NCI-H1417 (cell line): ENCODE results near the gene CORIN.
"Not testable (repeated sequence)": the region's sequence is repeated elsewhere in the genome, so short reads cannot be mapped to it uniquely, and the experiment has no call there.

Experiments
- DNase-seq, 3 experiments: peaks; one replicate each; lab custom pipeline; 2025; lab: John Stamatoyannopoulos, UW

Gene CORIN

DNA sequence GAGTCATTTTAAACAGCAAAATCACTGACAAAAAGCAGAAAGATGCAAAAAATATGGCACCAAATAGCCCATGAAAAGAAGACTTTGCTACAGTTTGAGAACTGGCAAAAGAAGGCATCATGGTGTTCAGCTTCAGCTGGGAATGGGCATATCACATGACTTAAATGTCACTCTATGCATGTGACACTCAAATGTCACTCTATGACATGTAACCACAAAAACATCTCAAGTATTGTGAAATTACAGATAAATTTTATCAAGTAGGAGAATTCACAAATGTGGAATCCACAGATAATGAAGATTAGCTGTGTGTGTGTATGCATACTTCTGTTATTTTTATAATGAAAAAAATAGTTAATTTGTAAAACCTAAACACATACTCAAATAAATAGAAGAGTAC lies 270.9 kb downstream of the CORIN start:
- no peak for DNase-seq

- no peak for DNase-seq
These were observed 271.3 kb downstream of the CORIN start for GRCh38 chr4:47566566-47566965.

DNA sequence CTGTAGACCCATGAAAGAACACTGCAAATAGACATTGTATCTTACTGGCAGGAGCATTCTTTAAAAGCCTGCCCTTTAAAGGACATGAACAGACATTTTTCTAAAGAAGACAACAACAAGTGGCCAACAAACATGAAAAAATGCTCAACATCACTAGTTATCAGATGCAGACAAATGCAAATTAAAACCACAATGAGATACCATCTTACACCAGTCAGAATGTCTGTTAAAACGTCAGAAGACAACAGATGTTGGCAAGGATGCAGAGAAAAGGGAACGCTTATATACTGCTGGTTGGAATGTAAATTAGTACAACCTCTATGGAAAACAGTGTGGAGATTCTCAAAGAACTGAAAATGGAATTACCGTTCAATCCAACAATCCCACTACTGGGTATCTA lies 275.6 kb downstream of the CORIN start:
- DNase-seq, result no peak

- DNase-seq, result no peak
These were observed 276.5 kb downstream of the CORIN start for GRCh38 chr4:47561331-47561730.

GRCh38 chr4:47560682-47561081 lies 277.2 kb downstream of the CORIN start:
- no peak for DNase-seq

GRCh38 chr4:47557255-47557654 lies 280.6 kb downstream of the CORIN start:
- DNase-seq, result no peak

DNA sequence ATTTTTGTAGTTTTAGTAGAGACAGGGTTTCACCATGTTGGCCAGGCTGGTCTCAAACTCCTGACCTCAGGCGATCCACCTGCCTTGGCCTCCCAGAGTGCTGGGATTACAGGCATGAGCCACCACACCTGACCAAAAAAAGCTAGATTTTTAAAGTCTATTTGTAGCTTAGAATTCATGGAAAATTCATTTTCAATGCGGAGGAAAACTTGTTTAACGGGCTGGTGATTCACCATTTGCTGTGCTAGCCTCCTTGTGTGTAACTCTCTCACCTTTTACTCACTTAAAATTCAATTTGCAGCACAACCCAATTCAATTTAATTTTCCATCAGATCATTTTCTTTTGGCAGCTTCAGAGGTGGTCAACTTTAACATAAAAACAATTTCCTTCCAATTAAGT lies 281.9 kb downstream of the CORIN start:
- not testable (repeated sequence) for DNase-seq

DNA sequence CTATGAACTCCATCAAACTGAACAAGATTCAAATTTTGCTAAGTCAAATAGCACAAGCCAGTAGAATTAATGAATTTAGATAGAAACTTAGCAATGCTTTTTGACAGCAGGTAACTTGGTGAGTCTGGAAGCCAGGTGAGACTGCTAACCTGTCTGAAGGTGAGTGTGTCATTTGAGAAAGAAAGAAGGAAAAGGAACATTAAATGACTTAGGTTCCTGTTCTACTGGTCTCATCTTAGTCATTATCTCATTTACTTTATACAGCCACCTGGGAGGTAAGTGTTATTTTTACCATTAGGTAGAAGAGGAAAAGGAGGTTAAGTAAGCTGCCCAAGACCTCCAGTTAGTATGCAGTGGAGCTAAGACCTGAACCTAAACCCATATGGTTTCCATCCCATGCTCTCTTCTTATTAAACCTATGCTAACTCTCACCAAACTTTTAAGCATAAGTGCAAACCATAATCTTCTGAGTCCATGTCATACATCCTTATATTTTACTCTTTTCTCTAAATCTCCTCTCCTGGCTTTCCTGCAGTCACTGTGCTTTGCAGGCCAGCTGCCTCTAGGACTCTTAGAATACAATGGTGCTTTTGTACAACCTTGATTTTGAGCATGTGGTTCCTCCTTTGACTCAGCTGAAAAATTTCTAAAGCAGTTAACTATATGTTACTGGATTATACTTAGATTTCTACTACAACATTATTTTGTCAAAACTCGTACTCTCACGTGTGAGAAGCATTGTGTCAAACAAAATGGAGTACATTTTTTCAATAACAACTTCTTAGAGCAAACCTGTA lies 284.3 kb downstream of the CORIN start:
- DNase-seq, result no peak

DNA sequence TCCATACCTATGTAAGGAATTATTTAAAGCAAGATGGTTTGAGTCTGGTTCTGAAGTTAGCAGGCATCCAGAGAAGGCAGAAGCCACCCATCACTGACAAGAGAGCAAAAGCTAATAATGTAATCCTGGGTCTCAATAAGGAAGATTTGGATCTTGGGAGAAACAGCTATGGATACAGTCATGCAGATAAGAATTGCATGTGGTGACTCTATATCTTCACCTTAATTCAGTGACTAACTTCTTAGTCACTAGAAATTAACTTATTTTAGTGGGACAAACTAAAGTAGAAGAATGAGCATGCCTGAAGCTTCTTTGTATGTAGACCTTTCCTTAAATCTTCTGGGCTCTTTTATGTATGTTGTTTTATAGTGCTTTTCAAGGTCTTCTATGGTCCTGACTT lies 286.2 kb downstream of the CORIN start:
- DNase-seq, result no peak

- DNase-seq, result no peak
These were observed 286.8 kb downstream of the CORIN start for GRCh38 chr4:47550899-47551548.

GRCh38 chr4:47550357-47550756 lies 287.5 kb downstream of the CORIN start:
- not testable (repeated sequence) for DNase-seq
